ENCODE measurements around the gene TAF7. TPM values are rescaled to one million over a fixed set of nuclear protein-coding genes. Genes with fewer than 3 reads are reported as not detected.
A peak's percentile ranks its signal among the peaks of the same experiment; 100 is the strongest.

The TAF7 gene
- total and polyA plus RNA-seq, 2 donors (not counting 1 experiment from before 2014, with no cell fraction given) = 73.0 to 107 TPM

DNA sequence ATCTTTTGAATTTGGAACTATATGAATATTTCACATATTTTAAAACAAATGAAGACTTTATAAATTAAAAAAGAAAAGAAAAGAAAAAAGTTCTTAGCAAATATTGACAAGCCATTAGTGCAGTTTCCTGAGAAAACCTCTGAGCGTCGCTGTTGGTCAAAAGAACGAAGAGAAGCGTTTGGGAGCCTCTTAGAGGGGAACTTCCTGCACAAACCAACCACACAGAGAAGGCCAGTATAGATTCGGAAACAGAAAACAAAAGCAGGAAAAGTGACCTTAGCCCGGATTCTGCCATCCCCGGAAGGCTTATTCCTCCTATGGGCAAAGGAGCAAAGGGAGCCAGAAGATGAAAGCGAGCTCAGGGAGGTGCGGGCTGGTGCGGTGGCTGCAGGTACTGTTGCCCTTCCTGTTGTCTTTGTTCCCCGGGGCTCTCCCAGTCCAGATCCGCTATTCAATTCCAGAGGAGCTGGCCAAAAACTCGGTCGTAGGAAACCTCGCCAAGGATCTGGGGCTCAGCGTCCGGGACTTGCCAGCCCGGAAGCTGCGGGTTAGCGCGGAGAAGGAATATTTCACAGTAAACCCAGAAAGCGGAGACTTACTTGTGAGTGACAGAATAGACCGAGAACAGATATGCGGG lies 39.3 kb upstream of the TAF7 start, which contains the start of gene PCDHGB2:
PCDHGB2 (plus strand) TSS at position 205 of the 637 bp plus-strand sequence; CDS start at position 347, 142 bp downstream.
- Histone ChIP-seq H3K4me2 (ENCODE audit: extremely low read depth, insufficient read depth, low read length) (no peak within 1 kb of the TSS), H3K36me3 (ENCODE audit: control insufficient read depth, insufficient read depth, low read length) (no peaks in the 10 kb centered on the region), H3K27me3 (ENCODE audit: control insufficient read depth, insufficient read depth, low read length) (peaks cover 21% of the 10 kb centered on the region), H4K20me1 (ENCODE audit: control insufficient read depth, extremely low read depth, insufficient read depth, low read length) (no peaks in the 10 kb centered on the region), H2AFZ (ENCODE audit: low read length) (no peak within 1 kb of the TSS), H3K79me2 (ENCODE audit: control insufficient read depth, insufficient read depth, low read length) (no peaks in the 10 kb centered on the region), H3K4me3 (replicated peaks in 1 of 4; ENCODE audit: control extremely low read depth in 1 of 4, insufficient read depth in 1 of 4, low read depth in 3 of 4, low read length in 4 of 4) (peak within 1 kb of the TSS; percentile 20 to 58 (median 40)), H3K9me3 (ENCODE audit: control insufficient read depth, insufficient read depth, low read depth, low read length) (peaks cover 3% of the 10 kb centered on the region), H3K4me1 (ENCODE audit: control insufficient read depth, extremely low read depth, insufficient read depth, low read length) (no peaks in the 10 kb centered on the region), H3K9ac (ENCODE audit: insufficient read depth, low read length) (no peak within 1 kb of the TSS), H3K27ac (ENCODE audit: insufficient read depth, low read length) (no peak within 1 kb of the TSS)
- TF ChIP-seq, protein P1, sequence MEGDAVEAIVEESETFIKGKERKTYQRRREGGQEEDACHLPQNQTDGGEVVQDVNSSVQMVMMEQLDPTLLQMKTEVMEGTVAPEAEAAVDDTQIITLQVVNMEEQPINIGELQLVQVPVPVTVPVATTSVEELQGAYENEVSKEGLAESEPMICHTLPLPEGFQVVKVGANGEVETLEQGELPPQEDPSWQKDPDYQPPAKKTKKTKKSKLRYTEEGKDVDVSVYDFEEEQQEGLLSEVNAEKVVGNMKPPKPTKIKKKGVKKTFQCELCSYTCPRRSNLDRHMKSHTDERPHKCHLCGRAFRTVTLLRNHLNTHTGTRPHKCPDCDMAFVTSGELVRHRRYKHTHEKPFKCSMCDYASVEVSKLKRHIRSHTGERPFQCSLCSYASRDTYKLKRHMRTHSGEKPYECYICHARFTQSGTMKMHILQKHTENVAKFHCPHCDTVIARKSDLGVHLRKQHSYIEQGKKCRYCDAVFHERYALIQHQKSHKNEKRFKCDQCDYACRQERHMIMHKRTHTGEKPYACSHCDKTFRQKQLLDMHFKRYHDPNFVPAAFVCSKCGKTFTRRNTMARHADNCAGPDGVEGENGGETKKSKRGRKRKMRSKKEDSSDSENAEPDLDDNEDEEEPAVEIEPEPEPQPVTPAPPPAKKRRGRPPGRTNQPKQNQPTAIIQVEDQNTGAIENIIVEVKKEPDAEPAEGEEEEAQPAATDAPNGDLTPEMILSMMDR (conservative IDR thresholded peaks at IDR 0.05 in 1 of 2, IDR thresholded peaks at IDR 0.05 in 1 of 2; ENCODE audit: low read depth in 1 of 2, low read length in 2 of 2) = peak; percentile 48 to 61
- TF ChIP-seq EZH2 (IDR thresholded peaks at IDR 0.05; ENCODE audit: low read length, missing control alignments) = no peak
- DNase-seq (ENCODE audit: low read depth in 2 of 2) = peak; percentile 43 to 65

DNA sequence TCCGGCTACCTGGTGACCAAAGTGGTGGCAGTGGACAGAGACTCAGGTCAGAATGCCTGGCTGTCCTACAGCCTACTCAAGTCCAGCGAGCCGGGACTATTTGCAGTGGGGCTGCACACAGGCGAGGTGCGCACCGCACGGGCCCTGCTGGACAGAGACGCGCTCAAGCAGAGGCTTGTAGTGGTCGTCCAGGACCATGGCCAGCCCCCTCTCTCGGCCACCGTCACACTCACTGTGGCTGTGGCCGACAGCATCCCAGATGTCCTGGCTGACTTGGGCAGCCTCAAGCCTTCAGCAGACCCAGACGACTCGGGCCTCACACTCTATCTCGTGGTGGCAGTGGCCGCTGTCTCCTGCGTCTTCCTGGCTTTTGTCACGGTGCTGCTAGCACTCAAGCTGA lies 36.4 kb upstream of the TAF7 start:
- TF ChIP-seq, protein P1 (conservative IDR thresholded peaks at IDR 0.05 in 1 of 2, IDR thresholded peaks at IDR 0.05 in 1 of 2; ENCODE audit: low read depth in 1 of 2, low read length in 2 of 2) = no peak
- no peak for TF ChIP-seq EZH2 (IDR thresholded peaks at IDR 0.05; ENCODE audit: low read length, missing control alignments)
- no peaks in the 10 kb centered on the region for H3K9me3 ChIP-seq (ENCODE audit: control insufficient read depth, insufficient read depth, low read depth, low read length)

DNA sequence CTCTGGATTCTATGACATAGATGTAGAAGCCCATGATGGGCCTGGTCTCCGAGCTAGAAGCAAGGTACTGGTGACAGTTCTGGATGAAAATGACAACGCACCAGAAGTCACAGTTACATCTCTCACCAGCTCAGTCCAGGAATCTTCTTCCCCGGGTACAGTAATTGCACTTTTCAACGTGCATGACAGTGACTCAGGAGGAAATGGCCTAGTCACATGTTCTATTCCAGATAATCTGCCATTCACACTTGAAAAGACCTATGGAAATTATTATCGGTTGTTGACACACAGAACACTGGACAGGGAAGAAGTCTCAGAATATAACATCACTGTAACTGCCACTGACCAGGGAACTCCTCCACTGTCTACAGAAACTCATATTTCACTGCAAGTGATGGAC lies 35.5 kb upstream of the TAF7 start:
- no peak overlapping the region for H3K4me3 ChIP-seq (replicated peaks in 1 of 4; ENCODE audit: control extremely low read depth in 1 of 4, insufficient read depth in 1 of 4, low read depth in 3 of 4, low read length in 4 of 4)
- no peak for DNase-seq (ENCODE audit: low read depth in 2 of 2)
- no peaks in the 10 kb centered on the region for H3K36me3 ChIP-seq (ENCODE audit: control insufficient read depth, insufficient read depth, low read length)
- peaks cover 9% of the 10 kb centered on the region for H3K27me3 ChIP-seq (ENCODE audit: control insufficient read depth, insufficient read depth, low read length)
- H3K9me3 ChIP-seq (ENCODE audit: control insufficient read depth, insufficient read depth, low read depth, low read length) = no peaks in the 10 kb centered on the region
- H3K4me2 ChIP-seq (ENCODE audit: extremely low read depth, insufficient read depth, low read length) = no peak overlapping the region
- no peaks in the 10 kb centered on the region for H3K4me1 ChIP-seq (ENCODE audit: control insufficient read depth, extremely low read depth, insufficient read depth, low read length)
- no peaks in the 10 kb centered on the region for H4K20me1 ChIP-seq (ENCODE audit: control insufficient read depth, extremely low read depth, insufficient read depth, low read length)
- H2AFZ ChIP-seq (ENCODE audit: low read length) = no peak overlapping the region
- H3K9ac ChIP-seq (ENCODE audit: insufficient read depth, low read length) = no peak overlapping the region
- TF ChIP-seq, protein P1 (conservative IDR thresholded peaks at IDR 0.05 in 1 of 2, IDR thresholded peaks at IDR 0.05 in 1 of 2; ENCODE audit: low read depth in 1 of 2, low read length in 2 of 2) = no peak
- no peak for TF ChIP-seq EZH2 (IDR thresholded peaks at IDR 0.05; ENCODE audit: low read length, missing control alignments)
- no peak overlapping the region for H3K27ac ChIP-seq (ENCODE audit: insufficient read depth, low read length)
- H3K79me2 ChIP-seq (ENCODE audit: control insufficient read depth, insufficient read depth, low read length) = no peaks in the 10 kb centered on the region

More for the DNA sequence above, 36.4 kb upstream of the TAF7 start:
- Histone ChIP-seq H3K79me2 (ENCODE audit: control insufficient read depth, insufficient read depth, low read length) (no peaks in the 10 kb centered on the region), H3K9ac (ENCODE audit: insufficient read depth, low read length) (no peak overlapping the region), H2AFZ (ENCODE audit: low read length) (no peak overlapping the region), H3K4me1 (ENCODE audit: control insufficient read depth, extremely low read depth, insufficient read depth, low read length) (no peaks in the 10 kb centered on the region), H4K20me1 (ENCODE audit: control insufficient read depth, extremely low read depth, insufficient read depth, low read length) (no peaks in the 10 kb centered on the region), H3K4me2 (ENCODE audit: extremely low read depth, insufficient read depth, low read length) (no peak overlapping the region), H3K27me3 (ENCODE audit: control insufficient read depth, insufficient read depth, low read length) (peaks cover 5% of the 10 kb centered on the region), H3K27ac (ENCODE audit: insufficient read depth, low read length) (no peak overlapping the region), H3K4me3 (replicated peaks in 1 of 4; ENCODE audit: control extremely low read depth in 1 of 4, insufficient read depth in 1 of 4, low read depth in 3 of 4, low read length in 4 of 4) (no peak overlapping the region), H3K36me3 (ENCODE audit: control insufficient read depth, insufficient read depth, low read length) (no peaks in the 10 kb centered on the region)
- no peak for DNase-seq (ENCODE audit: low read depth in 2 of 2)

Measured in fibroblast of lung (primary cell).